Muscle of leg (tissue), 11 donors: Measurements from ENCODE around the gene TADA2A. TPM values are rescaled to one million over a fixed set of nuclear protein-coding genes. Genes with fewer than 3 reads are reported as not detected.
"Not testable (repeated sequence)": the region's sequence is repeated elsewhere in the genome, so short reads cannot be mapped to it uniquely, and the experiment has no call there.

ENCODE experiments used
- DNase-seq: peaks from one replicate; pipeline ENCODE4 v3.0.0; 2013
- H3K27ac ChIP-seq: one replicate; pipeline ENCODE4 v1.5.1; 2013; ENCODE audit warnings: mild to moderate bottlenecking, low read length, control low read depth
- H3K27me3 ChIP-seq: one replicate; pipeline ENCODE4 v1.6.1; 2013; ENCODE audit warnings: low read length; ENCODE audit not compliant: control insufficient read depth, insufficient read depth
- H3K36me3 ChIP-seq: one replicate; pipeline ENCODE4 v1.6.1; 2013; ENCODE audit warnings: low read length; ENCODE audit not compliant: control insufficient read depth, insufficient read depth
- H3K4me1 ChIP-seq: one replicate; pipeline ENCODE4 v1.6.1; 2013; ENCODE audit warnings: low read length; ENCODE audit not compliant: control insufficient read depth, insufficient read depth
- H3K4me3 ChIP-seq: one replicate; pipeline ENCODE4 v1.5.1; 2013; ENCODE audit warnings: low read length, control low read depth
- H3K9me3 ChIP-seq: replicated peaks from 2 replicates; pipeline ENCODE4 v1.6.1; 2013; ENCODE audit warnings: low read depth, low read length; ENCODE audit not compliant: control insufficient read depth
- WGBS: methylation state at CpG from one replicate; pipeline ENCODE4 v1.1.5; 2013; ENCODE audit warnings: missing lambda C conversion rate; ENCODE audit not compliant: insufficient coverage; 5-methylcytosine and 5-hydroxymethylcytosine counted together
- polyA plus RNA-seq, 8 donors: library from polyadenylated mRNA; unstranded; fragments of 120-200 nt; gene quantifications; one replicate each; pipeline versions ENCODE4 v1.2.1 to v1.2.3, GENCODE V29; 2013; ENCODE audit warnings: inconsistent platforms in 1 of 8, low replicate concordance in 1 of 8; ENCODE audit not compliant: insufficient read length in 8 of 8, insufficient read depth in 1 of 8
- total RNA-seq: library from RNA; stranded (reverse); fragments of 120-200 nt; gene quantifications from one replicate; pipeline ENCODE4 v1.2.4, GENCODE V29; 2013

TADA2A gene
- total and polyA plus RNA-seq, 9 donors = 16.2 to 20.7 (median 19.1) TPM

DNA sequence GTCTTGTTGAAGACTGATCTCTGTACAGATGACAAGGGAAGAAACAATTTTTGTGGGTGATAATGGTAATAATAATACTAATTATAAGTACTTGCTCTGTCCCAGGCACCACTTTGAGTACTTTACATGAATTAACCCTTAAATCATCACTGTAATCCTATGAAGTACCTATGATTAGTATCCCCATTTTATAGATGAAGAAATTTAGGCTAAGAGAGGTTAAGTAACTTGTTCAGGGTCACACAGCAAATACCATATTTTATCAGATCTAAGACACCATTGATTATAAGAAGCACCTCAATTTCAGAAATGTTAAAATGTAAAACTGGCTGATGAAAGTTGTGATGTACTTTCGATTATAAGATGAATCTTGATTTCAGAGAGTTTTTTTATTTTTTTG is 18.6 kb downstream of the TADA2A start:
- no peaks in the 10 kb centered on the region for H3K27me3 ChIP-seq
- no CpG with 5 or more reads among the region's 1 CpG for WGBS
- no peak for DNase-seq
- H3K4me1 ChIP-seq = no peaks in the 10 kb centered on the region
- H3K36me3 ChIP-seq = peaks cover 44% of the 10 kb centered on the region
- H3K9me3 ChIP-seq = no peaks in the 10 kb centered on the region
- no peak overlapping the region for H3K27ac ChIP-seq
- no peak overlapping the region for H3K4me3 ChIP-seq

DNA sequence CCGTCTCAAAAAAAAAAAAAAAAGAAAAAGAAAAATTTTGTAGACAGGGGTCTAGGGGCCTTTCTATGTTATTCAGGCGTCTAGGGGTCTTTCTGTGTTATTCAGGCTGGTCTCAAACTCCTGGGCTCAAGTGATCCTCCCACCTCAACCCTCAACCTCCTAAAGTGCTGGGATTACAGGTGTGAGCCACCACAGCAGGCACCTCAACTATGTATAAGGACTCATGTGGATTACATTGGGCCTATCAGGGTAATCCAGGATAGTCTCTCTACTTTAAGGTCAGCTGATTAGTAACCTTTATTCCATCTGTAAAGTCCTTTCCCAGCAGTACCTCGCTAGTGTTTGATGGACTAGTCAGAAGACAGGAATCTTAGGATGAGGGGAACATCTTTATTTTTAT is 22.4 kb downstream of the TADA2A start:
- Histone ChIP-seq H3K4me1 (no peaks in the 10 kb centered on the region), H3K4me3 (no peak overlapping the region), H3K27ac (no peak overlapping the region), H3K36me3 (peaks cover 33% of the 10 kb centered on the region), H3K27me3 (no peaks in the 10 kb centered on the region), H3K9me3 (no peaks in the 10 kb centered on the region)
- DNase-seq = no peak
- WGBS = no CpG with 5 or more reads among the region's 3 CpGs

DNA sequence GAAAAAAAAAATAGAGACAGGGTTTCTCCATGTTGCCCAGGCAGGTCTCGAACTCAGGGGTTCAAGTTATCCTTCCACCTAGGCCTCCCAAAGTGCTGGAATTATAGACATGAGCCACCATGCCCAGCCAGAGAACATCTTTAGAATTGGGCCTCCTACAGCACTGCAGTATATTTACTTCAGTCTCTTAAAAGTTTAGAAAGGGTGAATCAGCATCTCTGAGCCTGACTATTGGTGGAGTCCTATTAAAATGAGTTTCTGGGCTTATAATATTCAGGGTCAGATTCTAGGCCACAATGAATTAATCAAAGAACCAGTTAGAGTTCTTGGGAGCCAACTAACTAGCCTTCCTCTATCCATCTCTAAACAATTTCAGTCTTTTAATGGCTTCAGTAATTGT is 22.8 kb downstream of the TADA2A start:
- no peaks in the 10 kb centered on the region for H3K9me3 ChIP-seq
- H3K4me3 ChIP-seq = no peak overlapping the region
- no CpG with 5 or more reads among the region's 1 CpG for WGBS
- no peaks in the 10 kb centered on the region for H3K27me3 ChIP-seq
- H3K36me3 ChIP-seq = peaks cover 30% of the 10 kb centered on the region
- DNase-seq = no peak
- no peak overlapping the region for H3K27ac ChIP-seq
- H3K4me1 ChIP-seq = no peaks in the 10 kb centered on the region

DNA sequence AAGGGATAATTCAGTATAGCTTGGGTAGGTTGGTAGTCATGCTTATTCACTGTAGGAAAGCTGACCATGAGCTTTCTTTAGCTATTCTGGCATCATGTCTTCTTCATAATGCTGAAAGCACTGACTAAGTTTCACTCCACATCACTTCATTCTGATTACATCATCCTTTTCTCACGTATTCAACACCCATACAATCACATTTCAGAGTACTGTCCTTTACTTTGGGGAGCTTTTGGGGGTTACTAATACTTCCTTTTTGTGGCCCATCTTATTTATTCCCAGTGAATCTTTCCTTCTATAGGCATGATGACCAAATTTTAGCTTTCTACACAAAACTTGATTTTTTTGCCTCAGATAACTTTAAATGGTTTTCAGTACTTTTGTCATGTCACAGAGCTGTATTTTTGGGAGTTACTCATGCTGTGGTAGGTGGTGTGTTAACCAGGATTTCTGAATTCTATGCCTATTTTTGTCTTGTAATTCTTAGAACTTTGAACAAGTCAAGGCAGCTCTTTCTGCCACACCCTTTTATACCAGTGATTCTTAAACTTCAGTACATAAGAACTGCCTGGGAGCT is 23.5 kb downstream of the TADA2A start:
- no peak overlapping the region for H3K27ac ChIP-seq

DNA sequence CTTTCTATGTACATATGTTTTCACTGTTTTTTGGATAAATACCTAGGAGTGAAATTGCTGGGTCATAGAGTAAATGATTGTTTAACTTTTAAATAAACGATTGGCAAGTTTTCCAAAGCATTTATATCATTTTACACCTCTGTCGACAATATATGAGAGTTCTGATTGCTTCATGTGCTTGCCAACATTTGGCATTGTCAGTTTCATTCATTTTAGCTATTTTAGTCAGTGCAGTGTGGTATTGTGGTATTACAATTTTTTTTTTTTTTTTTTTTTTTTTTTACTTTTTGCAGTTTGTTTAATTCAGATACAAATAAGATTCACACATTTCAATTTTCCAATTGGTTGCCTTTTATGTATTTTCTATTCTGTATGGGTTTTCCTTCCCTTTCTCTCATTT is 26.0 kb downstream of the TADA2A start:
- Histone ChIP-seq H3K4me3 (no peak overlapping the region), H3K36me3 (peaks cover 14% of the 10 kb centered on the region), H3K4me1 (no peaks in the 10 kb centered on the region), H3K27me3 (no peaks in the 10 kb centered on the region), H3K9me3 (no peaks in the 10 kb centered on the region), H3K27ac (no peak overlapping the region)
- WGBS = no CpG with 5 or more reads among the region's 2 CpGs
- no peak for DNase-seq

More for the DNA sequence above, 23.5 kb downstream of the TADA2A start:
- Histone ChIP-seq H3K36me3 (peaks cover 23% of the 10 kb centered on the region), H3K4me1 (no peaks in the 10 kb centered on the region), H3K4me3 (no peak overlapping the region), H3K9me3 (no peaks in the 10 kb centered on the region), H3K27me3 (no peaks in the 10 kb centered on the region)
- no CpG with 5 or more reads among the region's 1 CpG for WGBS
- no peak for DNase-seq

DNA sequence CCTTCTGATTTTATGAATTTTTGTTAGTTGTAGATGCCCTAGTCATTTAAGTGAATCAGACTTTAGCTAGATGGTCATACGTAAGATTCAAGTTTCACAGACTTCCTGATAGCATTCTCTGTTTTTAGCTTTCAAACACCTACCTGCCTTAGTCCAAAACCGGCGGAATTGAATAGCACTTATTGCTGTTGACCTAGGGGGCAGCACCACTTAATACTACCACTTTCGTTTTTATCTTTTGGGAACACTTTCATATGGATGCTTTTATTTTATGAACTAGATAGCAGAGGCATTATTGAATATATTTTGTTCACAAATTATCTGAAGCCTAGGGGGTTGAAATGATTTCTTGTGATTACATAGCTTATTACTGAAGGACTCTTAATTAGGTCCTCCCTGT is 31.5 kb downstream of the TADA2A start:
- no peaks in the 10 kb centered on the region for H3K27me3 ChIP-seq
- no peak overlapping the region for H3K27ac ChIP-seq
- no CpG with 5 or more reads among the region's 4 CpGs for WGBS
- no peak for DNase-seq
- no peak overlapping the region for H3K4me3 ChIP-seq
- peaks cover 35% of the 10 kb centered on the region for H3K36me3 ChIP-seq
- no peaks in the 10 kb centered on the region for H3K9me3 ChIP-seq
- H3K4me1 ChIP-seq = no peaks in the 10 kb centered on the region

DNA sequence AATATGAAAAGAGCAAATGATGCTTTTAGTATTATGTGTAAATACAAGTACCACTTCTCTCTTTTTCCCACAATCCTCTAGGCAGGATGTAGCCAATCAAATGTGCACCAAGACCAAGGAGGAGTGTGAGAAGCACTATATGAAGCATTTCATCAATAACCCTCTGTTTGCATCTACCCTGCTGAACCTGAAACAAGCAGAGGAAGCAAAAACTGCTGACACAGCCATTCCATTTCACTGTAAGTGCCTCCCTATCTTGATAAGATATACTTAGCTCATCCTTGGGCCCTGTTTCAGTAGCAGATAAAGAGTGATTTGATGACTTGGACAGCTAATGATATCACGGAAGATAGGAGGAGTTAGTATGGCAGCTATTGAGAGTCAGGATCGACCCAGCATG is 33.7 kb downstream of the TADA2A start:
- DNase-seq = no peak
- no peaks in the 10 kb centered on the region for H3K9me3 ChIP-seq
- H3K4me3 ChIP-seq = no peak overlapping the region
- H3K36me3 ChIP-seq = peaks cover 39% of the 10 kb centered on the region
- WGBS = 100% methylated on average over 2 of the region's 2 CpGs
- H3K27me3 ChIP-seq = no peaks in the 10 kb centered on the region
- no peak overlapping the region for H3K27ac ChIP-seq
- no peaks in the 10 kb centered on the region for H3K4me1 ChIP-seq

DNA sequence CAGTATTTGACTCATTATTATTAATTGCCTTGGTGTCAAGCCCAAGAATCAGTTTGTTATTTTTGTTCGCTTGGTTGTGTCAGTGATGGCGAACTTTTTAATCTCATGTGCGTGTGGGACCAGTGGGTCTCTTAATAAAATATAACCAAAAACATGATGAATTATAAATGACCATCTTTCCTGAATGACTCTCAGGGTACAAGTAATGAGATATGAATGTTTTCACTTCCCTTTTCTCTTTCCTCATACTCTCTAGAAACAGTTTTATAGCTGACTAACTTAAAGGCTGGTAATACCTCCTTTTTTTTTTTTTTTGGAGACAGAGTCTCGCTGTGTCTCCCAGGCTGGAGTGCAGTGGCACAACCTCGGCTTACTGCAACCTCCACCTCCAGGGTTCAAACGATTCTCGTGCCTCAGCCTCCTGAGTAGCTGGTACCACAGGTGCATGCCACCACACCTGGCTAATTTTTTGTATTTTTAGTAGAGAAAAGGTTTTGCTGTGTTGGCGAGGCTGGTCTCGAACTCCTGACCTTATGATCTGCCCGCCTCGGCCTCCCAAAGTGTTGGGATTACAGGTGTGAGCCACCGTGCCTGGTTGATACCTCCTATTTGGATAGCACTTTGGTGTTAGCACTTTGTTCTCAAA is 34.8 kb downstream of the TADA2A start:
- 100% methylated on average over 5 of the region's 12 CpGs for WGBS
- peaks cover 39% of the 10 kb centered on the region for H3K36me3 ChIP-seq
- not testable (repeated sequence) for DNase-seq

DNA sequence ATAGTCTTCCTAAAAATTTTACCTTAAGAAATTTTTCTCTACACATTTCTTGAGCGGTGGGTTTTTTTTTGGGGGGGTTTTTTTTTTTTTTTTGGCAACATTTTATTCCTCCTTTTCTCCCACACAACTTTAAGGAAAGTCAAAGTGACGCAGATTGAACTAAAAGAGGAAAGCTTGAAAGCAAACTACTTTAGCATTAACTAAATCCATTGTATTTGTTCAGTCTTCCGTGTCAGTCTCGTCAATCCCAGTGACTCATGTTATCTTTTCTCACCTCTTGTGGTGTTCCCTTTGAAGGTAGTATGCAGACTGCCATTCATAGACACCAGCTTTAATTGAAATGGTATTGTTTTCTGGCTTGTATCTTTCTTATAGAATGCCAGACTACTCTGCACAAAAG is 39.3 kb downstream of the TADA2A start:
- H3K4me1 ChIP-seq = no peaks in the 10 kb centered on the region
- H3K36me3 ChIP-seq = peaks cover 45% of the 10 kb centered on the region
- no peak for DNase-seq
- WGBS = no CpG with 5 or more reads among the region's 4 CpGs
- no peak overlapping the region for H3K27ac ChIP-seq
- H3K4me3 ChIP-seq = no peak overlapping the region
- no peaks in the 10 kb centered on the region for H3K27me3 ChIP-seq
- H3K9me3 ChIP-seq = no peaks in the 10 kb centered on the region

More for the DNA sequence above, 34.8 kb downstream of the TADA2A start:
- not testable (repeated sequence) for H3K4me1 ChIP-seq, H3K4me3 ChIP-seq, H3K27ac ChIP-seq, H3K27me3 ChIP-seq, H3K9me3 ChIP-seq

DNA sequence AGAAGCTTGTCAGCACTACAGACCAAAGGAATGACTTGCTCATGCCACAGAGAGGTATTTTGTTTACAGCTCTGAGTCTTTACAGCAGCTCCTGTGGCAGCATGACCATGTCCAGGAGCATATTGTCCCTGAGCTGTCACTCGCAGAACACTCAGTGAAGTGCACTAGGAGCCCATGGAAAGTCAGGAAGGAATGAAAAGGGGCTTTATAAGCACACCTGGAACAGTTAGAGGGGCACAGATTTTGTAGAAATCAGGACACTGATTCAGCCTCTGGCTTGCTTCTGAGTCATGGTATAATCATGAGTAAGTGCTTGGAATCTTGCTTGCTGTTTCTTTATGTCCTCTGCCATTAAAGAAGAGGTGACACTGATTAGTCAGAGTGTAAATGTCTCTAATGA is 41.0 kb downstream of the TADA2A start:
- Histone ChIP-seq H3K4me1 (no peaks in the 10 kb centered on the region), H3K27me3 (no peaks in the 10 kb centered on the region), H3K27ac (no peak overlapping the region), H3K36me3 (peaks cover 33% of the 10 kb centered on the region), H3K4me3 (no peak overlapping the region), H3K9me3 (no peaks in the 10 kb centered on the region)
- DNase-seq = no peak
- WGBS = 100% methylated on average over 1 of the region's 1 CpG

DNA sequence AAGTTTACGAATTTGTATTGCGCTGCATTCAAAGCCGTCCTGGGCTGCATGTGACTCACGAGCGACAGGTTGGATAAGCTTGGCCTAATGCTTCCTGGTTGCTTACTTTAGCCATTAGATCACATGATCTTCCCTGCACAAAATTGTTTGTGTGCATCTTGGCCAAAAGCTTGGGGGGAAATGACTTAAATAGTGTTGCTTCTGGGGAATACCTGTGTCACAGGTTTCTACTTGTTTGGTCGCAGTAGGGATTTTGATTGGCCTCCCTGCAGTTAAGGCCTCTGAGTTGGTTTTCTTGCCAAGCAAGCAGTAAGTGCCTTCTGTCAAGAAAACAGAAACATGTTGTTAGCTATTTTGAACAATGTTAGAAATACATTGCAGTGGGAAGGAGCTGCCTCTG is 43.4 kb downstream of the TADA2A start:
- 95% methylated on average over 3 of the region's 6 CpGs for WGBS
- Histone ChIP-seq H3K36me3 (peaks cover 27% of the 10 kb centered on the region), H3K27ac (no peak overlapping the region), H3K9me3 (no peaks in the 10 kb centered on the region), H3K4me3 (no peak overlapping the region), H3K4me1 (no peaks in the 10 kb centered on the region), H3K27me3 (no peaks in the 10 kb centered on the region)
- DNase-seq = no peak
